Measurements from ENCODE around the gene NDUFAF7. TPM values are rescaled to one million over a fixed set of nuclear protein-coding genes. Genes with fewer than 3 reads are reported as not detected.
A peak's percentile ranks its signal among the peaks of the same experiment; 100 is the strongest.
"Not testable (repeated sequence)": the region's sequence is repeated elsewhere in the genome, so short reads cannot be mapped to it uniquely, and the experiment has no call there.

NDUFAF7 gene
- polyA plus RNA-seq, 3 donors: 18.4 to 28.8 (median 28.3) TPM

DNA sequence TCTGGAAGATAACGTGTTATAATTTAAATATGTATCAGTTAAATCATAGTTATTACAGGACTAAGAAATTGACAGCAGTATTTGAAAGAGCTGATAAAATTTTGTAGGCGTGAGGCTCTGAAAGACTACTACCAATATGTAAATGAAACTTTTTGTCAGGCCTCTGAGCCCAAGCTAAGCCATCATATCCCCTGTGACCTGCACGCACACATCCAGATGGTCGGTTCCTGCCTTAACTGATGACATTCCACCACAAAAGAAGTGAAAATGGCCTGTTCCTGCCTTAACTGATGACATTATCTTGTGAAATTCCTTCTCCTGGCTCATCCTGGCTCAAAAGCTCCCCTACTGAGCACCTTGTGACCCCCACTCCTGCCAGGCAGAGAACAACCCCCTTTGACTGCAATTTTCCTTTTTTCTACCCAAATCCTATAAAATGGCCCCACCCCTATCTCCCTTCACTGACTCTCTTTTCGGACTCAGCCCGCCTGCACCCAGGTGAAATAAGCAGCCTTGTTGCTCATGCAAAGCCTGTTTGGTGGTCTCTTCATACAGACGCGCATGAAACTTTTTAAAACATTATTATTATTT, 26.3 kb upstream of the NDUFAF7 start:
- DNase-seq (ENCODE audit: extremely low read depth in 1 of 11, low read depth in 9 of 11, low spot score in 4 of 11): not testable (repeated sequence)

DNA sequence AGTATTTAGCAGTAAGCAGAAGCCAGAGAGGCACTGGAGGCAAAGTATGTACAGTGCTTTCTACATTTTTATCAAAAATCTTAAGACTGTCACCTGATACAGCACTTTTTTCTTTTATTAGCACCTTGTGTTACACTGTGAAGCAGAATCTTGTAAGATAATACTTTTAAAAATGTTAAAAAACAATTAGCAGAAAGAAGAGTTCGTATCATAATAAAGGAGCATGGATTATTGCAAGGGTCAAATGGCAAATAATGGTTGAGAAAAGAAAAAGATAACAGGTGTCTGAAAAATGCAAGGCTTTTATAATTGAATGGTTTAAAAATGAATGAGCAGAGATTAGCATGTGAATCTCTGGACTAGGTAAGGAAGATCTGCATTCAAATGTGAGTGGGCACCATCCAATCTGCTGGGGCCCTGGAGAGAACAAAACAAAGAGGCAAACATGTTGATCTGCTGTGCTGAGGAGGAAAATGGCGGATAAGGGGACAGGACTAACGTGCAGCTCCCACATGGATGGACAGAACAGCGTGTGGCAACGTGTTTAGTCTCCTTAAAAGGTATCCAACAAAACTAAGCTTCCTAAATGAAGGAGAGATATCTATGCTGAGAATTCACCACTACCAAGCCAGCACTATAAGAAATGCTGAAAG, 25.6 kb upstream of the NDUFAF7 start:
- DNase-seq (ENCODE audit: extremely low read depth in 1 of 11, low read depth in 9 of 11, low spot score in 4 of 11): no peak

DNA sequence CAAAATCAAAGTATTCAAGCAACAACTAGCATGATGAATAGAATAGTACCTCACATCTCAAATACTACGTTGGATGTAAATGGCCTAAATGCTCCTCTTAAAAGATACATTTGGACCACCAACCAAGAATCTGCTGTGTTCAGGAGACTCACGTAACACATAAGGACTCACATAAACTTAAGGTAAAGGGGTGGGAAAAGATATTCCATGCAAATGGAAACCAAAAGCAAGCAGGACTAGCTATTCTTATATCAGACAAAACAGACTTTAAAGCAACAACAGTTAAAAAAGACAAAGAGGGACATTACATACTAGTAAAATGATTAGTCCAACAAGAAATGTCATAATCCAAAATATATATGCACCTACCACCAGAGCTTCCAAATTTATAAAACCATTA, 24.7 kb upstream of the NDUFAF7 start:
- not testable (repeated sequence) for DNase-seq (ENCODE audit: extremely low read depth in 1 of 11, low read depth in 9 of 11, low spot score in 4 of 11)

DNA sequence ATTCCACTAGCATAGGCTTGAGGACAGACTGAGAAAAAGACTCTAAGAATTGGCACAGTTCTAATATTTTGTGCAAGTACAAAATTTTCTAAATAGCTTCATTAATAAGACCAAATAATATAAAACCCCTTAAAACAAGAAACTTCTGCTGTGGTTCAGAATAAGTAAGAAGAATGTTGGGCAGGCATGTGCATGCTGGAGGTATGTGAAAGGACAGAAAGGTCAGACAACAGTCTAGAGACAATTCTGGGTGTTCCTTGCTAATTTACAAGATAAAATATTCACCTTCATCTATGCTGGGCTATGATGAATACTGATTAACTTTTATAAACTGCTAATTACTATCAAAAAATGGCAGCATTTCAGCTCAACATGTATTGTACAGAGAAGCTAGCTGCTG, 20.2 kb upstream of the NDUFAF7 start:
- no peak for DNase-seq (ENCODE audit: extremely low read depth in 1 of 11, low read depth in 9 of 11, low spot score in 4 of 11)

DNA sequence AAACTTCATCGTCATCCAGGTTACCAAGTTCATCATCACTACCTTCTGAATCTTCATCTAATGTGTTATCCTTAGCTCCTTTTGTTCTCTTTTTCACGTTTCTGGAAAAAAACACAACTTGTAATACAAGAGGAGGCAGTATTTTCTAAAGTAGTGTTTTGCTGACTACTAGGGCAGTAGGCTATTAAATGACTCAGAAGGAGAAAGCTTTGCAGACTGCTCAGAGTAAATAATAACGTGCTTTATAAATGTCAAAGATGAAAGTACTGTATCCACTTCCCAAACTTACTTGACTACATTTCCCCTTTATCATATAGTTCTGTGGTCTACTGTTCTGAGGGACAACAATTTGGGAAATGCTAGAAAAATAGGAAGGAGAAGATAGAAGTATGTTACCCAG, 19.5 kb upstream of the NDUFAF7 start:
- DNase-seq (ENCODE audit: extremely low read depth in 1 of 11, low read depth in 9 of 11, low spot score in 4 of 11): no peak

DNA sequence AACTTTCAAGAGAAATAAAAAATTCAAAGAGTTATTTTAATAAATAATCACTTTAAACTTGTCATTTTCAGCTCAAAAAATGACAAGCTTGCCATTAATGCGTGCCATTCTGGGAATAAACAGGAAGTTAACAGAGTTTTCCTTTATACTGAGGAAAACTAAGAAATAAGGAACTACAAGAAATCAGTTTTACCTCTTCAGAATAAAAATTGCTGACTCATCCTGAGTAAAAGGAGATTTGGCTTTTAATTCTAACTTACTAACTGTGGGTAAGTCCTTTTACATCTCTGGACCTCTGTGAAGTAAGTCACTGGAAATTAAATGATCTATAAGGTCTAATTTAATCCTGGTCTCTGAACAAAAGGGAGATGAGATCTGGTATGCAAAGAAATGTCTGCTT, 16.2 kb upstream of the NDUFAF7 start:
- no peak for DNase-seq (ENCODE audit: extremely low read depth in 1 of 11, low read depth in 9 of 11, low spot score in 4 of 11)

DNA sequence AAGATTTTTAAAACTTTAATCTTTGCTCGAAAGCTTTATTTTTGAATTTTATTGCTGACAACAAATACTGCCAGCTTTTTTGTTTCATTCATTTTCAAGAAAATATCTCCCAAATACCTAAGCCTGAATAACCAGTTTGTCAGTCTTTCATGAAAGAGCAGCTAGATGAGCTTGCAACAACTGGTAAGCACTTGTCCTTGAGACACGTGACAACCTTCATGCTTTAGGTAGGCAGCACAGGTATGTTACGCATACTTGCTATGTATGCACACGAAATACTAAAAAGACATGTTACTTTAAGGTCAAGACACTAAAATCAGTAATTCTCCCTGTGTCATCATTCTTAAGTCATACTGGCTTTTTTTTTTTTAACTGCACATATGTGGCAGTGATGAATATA, 12.4 kb upstream of the NDUFAF7 start:
- no peak for DNase-seq (ENCODE audit: extremely low read depth in 1 of 11, low read depth in 9 of 11, low spot score in 4 of 11)

DNA sequence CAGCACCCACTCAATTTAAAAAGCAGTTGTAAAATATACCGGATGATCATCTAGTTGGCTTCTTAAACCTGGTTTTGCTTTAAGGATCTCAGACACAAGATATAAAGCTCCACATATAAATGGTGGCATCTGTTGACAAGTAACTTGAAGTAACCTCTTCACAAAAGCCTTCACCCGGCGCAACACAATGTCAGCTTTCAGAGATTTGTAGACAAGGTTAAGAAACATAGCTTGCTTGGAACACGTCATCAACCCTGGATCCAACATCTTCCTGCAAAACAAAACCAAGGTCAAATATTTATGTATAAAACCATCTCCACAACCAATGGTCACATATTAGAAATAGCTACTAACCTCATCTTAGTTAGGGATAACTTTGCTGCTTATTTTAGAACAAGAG, 8.3 kb upstream of the NDUFAF7 start:
- DNase-seq (ENCODE audit: extremely low read depth in 1 of 11, low read depth in 9 of 11, low spot score in 4 of 11): no peak

DNA sequence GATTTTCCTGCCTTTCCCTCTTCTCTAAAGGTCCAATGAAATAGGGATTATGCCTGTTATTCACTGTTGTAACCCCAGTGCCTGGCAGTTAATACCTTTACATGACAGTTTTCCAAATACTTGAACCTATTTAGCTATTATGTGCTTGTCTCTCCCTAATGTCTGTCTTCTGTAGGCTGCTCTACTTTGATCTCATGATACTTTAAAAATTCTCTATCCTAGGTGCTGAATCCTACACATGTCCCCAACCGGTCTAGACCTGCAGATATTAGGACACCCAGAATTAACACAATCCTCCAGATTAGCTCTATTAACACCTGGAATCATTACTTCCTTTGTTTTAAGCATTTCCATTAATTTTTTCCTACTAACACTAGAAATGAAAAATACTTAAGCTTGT, 7.4 kb upstream of the NDUFAF7 start:
- DNase-seq (ENCODE audit: extremely low read depth in 1 of 11, low read depth in 9 of 11, low spot score in 4 of 11): no peak

DNA sequence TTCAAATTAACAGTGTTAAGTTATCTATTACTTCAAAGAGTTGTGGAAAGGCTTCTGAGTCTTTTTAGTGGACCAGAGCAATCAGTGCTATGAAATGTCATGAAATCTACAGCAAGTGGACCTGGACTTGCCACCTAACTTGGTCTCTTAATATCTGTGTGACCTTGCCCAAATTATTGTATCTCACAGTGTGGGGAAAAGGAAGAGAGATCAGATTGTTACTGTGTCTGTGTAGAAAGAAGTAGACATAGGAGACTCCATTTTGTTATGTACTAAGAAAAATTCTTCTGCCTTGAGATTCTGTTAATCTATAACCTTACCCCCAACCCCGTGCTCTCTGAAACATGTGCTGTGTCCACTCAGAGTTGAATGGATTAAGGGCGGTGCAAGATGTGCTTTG, 6.3 kb upstream of the NDUFAF7 start:
- not testable (repeated sequence) for DNase-seq (ENCODE audit: extremely low read depth in 1 of 11, low read depth in 9 of 11, low spot score in 4 of 11)

DNA sequence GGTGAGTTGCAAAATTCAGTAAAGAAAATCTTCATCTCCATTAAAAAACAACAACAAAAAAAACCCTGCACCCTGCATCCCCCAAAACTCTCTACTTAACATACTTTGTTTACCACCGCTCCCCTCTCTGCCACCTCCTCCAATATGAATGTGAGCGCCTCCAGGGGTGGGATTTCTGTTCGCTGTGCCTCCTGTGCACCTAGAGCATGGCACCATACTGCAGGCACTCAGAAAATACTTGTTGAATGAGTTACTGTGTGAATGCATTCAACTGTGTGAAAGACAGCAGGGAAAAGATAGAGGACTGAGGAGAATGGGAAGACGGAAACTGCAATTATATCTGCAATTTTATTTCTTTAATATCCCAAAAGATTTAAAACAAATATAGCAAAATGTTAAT, 4.6 kb upstream of the NDUFAF7 start:
- DNase-seq (ENCODE audit: extremely low read depth in 1 of 11, low read depth in 9 of 11, low spot score in 4 of 11): no peak

DNA sequence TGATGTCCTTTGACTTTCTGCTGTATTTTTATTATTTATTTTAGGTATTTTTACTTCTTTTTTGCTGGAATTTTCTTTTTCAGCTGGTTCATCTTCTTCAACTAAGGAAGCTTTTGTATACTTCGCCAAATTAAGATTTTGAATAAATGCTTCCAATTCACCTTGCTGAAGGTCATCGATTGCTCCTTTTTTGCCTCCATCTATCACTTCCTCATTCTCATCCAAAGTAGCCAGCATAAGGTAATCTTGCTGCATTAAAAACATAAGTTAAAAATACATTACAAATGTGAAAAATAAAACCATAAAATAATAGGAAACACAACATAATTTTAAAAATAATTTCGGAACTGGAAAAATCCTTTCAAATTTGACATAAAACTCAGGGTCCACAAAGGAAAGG, 2.7 kb upstream of the NDUFAF7 start:
- no peak for DNase-seq (ENCODE audit: extremely low read depth in 1 of 11, low read depth in 9 of 11, low spot score in 4 of 11)

DNA sequence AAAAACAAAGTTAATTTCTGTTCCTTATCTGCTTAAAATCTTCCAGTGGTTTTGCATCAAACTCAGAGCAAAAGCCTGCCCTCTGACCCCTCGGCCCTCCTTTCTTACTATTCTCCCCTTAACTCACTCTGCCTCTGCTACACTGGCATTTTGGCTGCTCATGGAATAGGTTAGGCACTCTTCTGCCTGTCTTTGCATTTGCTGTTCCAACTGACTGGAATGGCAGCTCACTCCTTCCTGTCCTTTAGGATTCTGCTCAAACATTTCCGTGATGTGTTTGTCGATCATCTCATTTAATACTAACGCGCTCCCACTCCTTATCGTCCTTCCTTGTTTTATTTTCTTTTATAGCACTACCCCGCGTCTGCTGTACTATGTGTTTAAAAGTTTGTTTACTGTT, 877 bp upstream of the NDUFAF7 start:
- DNase-seq (ENCODE audit: extremely low read depth in 1 of 11, low read depth in 9 of 11, low spot score in 4 of 11): peak in 6 of 11 donors; percentile 1 to 5 (median 2)

DNA sequence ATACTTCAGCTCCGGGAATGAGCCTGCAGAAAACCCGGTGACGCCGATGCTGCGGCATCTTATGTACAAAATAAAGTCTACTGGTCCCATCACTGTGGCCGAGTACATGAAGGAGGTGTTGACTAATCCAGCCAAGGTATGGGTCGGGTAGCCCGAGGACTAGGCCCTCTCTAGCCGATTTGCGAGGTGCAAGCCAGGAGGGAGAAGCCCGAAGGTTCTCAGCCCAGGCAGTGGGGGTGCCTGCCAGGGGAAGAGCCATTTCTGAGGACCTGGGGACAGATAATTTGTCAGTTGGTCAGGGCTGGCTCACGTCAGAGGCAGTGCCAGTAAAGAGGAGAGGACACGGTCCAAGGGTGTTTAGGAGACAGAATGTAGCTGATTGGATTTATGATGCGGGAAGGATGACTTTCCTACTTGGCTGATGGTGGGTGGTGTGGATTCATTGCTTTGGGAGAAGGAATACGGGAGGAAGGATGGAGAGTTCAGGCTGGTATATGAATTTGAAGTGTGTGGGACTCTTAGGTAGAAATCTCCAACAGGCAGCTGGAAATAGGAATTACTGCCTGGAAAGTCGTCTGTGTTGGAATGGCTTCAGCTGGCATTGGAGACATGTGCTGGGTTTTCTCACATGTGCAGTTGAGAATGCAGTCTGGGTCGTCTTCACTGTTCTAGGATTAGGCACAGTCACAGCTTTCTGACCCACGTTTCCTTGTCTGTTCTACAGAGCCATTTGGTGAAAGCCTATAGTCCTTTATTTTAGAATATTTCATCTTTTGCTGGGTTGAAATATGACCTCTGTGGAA, 874 bp downstream of the NDUFAF7 start:
- peak in 8 of 11 donors; percentile 2 to 36 (median 23) for DNase-seq (ENCODE audit: extremely low read depth in 1 of 11, low read depth in 9 of 11, low spot score in 4 of 11)

DNA sequence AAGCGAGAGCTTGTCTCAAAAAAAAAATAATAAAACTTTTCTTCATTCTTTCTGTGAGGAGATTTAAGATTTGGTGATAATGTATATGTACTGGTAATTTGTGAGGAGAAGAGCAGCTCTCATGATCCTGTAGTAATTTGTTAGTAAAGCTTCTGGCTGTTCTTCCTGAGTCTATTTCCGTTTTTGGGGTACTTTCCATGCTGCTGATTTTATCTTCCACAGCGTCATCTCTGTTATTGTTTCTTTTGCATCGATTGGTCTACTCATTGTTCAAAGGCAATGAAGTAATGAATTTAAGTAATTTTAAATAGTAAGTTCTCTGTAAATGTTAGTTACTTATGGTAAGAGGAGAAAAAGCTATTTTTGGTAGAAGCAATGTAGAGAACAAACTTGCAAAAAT, 12.0 kb downstream of the NDUFAF7 start:
- no peak for DNase-seq (ENCODE audit: extremely low read depth in 1 of 11, low read depth in 9 of 11, low spot score in 4 of 11)

DNA sequence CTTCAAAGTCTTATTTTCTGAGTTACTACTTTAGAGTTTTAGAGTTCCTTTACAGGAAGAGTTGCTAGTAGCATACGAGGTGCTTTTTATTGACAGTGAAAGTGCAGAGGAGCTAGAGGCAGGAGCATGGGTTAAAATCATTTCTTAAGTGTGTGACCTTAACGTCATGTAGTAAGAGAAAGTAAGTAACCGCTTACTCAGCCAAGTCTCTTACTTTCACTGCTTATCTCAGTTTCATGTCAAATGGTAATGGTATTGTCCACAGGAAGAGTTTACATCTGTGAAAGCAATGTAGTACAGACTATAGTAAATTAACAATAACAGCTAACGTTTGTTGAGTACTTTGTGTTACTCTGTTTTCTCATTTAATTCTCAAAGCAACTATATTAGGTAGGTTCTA, 12.6 kb downstream of the NDUFAF7 start:
- no peak for DNase-seq (ENCODE audit: extremely low read depth in 1 of 11, low read depth in 9 of 11, low spot score in 4 of 11)

DNA sequence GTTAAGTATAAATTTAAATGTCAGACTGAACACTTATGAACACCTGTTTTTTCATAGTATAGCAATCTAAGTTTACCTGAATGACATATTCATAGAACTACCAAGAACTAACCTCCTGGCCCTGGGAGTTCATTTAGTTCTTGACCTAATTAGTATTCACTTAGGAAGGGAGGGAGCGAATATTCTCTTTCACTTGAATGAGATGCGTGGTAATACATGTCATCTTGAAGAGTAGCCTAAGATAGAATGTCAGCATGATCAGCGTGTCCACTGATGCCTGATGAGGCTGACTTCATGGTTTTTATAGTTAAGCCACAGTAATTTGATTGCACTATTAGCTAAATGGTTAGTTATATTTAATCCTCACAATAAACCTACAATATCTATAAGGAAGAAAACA, 13.3 kb downstream of the NDUFAF7 start:
- no peak for DNase-seq (ENCODE audit: extremely low read depth in 1 of 11, low read depth in 9 of 11, low spot score in 4 of 11)

DNA sequence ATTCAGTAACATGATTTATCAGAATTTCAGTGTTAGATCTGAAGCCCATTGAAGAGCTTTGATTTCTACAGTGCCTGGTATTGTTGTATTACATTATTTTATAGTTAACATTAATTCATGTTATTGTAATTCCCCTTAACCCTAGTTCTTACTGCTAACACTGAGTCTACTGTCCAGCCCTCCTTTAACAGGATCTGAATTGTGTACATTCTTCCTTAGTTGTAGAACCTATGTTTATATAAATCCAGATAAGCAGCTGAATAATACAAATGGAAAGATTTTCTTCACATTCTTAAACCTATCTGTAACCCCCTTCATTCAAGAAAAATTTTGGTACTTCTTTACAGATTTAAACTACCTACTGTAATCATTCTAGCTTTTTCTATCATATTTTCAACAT, 14.7 kb downstream of the NDUFAF7 start:
- DNase-seq (ENCODE audit: extremely low read depth in 1 of 11, low read depth in 9 of 11, low spot score in 4 of 11): no peak

DNA sequence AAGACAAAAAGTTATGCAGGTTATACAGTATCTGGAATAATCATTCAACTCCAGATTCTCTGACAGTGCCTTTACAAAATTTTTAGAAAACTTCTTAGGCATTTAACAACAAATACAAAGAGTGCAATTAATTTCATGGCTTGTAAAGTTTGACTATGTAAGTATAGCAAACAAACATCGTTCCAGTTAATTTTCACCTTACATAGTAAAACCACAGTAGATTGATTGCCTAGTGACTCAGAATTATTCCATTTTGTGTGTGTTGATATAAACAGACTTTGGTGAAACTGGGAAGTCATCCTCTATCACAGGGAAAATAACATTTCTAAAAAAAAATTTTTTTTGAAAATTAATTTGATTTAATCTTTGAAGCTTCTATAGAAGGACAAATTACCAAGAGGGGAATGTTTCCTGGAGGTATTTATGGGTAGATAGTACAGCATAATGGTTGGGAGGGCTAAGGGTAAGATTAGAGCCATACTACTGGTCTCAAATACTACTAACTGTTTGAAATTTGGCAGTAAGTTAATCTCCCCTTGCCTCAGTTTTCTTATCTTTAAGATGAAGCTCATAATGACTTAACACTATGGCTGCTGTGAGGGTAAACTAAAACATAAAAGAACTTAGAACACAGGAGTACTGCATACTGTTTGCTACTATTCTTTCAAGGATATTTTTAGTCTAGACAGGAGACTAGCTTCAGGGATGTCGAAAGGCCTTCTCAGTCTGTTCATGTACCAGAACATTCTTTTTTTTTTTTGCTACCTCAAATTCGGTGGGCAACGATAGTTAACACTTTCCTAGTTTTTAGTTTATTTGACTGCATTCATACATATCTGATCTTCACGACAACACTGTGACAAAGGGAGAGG, 19.6 kb downstream of the NDUFAF7 start:
- DNase-seq (ENCODE audit: extremely low read depth in 1 of 11, low read depth in 9 of 11, low spot score in 4 of 11): no peak

DNA sequence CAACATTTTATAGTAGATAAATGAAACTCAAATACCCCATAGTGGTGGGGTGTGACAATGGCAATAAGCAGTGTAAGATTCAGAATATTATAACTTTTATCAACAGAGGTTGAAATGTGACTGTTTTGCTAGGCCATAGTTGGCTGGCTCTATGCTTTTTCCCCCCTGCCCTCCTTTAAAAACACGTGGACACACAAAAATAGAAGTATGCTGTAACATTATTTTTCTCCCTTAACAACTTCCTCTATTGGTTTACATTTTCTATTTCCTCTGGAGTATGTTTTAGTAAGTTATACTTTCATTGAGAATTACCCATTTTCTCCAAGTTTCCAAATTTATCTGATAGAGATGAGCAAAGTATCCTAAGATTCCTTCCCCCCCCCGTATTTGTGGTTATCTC, 31.1 kb downstream of the NDUFAF7 start:
- no peak for DNase-seq (ENCODE audit: extremely low read depth in 1 of 11, low read depth in 9 of 11, low spot score in 4 of 11)
